Nephron progenitor cell (in vitro differentiated cells): ENCODE measurements around the gene C16orf78.

Experiments used
- DNase-seq: peaks from one replicate; pipeline ENCODE4 v3.0.0; 2021
- H3K27ac Mint-ChIP-seq: 2 replicates; pipeline ENCODE4 v1.8.0; 2021; ENCODE audit warnings: mild to moderate bottlenecking, moderate library complexity, mixed read lengths
- H3K27me3 Mint-ChIP-seq: 2 replicates; pipeline ENCODE4 v1.8.0; 2021; ENCODE audit warnings: mild to moderate bottlenecking, low read depth, mixed read lengths; ENCODE audit not compliant: poor library complexity
- H3K36me3 Mint-ChIP-seq: 2 replicates; pipeline ENCODE4 v1.8.0; 2021; ENCODE audit warnings: low read depth, mixed read lengths
- H3K4me1 Mint-ChIP-seq: 2 replicates; pipeline ENCODE4 v1.8.0; 2021; ENCODE audit warnings: mixed read lengths
- H3K4me3 Mint-ChIP-seq: 2 replicates; pipeline ENCODE4 v1.8.0; 2021; ENCODE audit warnings: mild to moderate bottlenecking, moderate library complexity, mixed read lengths
- H3K9me3 Mint-ChIP-seq: 2 replicates; pipeline ENCODE4 v1.8.0; 2021; ENCODE audit warnings: mild to moderate bottlenecking, moderate library complexity, mixed read lengths
- CTCF ChIP-seq: fragments of 200-600 bp; sonication (generic); IDR thresholded peaks from 2 replicates; pipeline ENCODE4 v1.5.0; 2021; ENCODE audit warnings: antibody characterized with exemption

Gene C16orf78

GRCh38 chr16:49439676-49440075, 66.1 kb downstream of the C16orf78 start:
- H3K27me3 Mint-ChIP-seq: peaks cover 35% of the 10 kb centered on the region
- no peaks in the 10 kb centered on the region for H3K36me3 Mint-ChIP-seq
- no peak overlapping the region for H3K4me3 Mint-ChIP-seq
- H3K27ac Mint-ChIP-seq: no peak overlapping the region
- no peak for DNase-seq
- H3K9me3 Mint-ChIP-seq: no peaks in the 10 kb centered on the region
- no peak for TF ChIP-seq CTCF
- H3K4me1 Mint-ChIP-seq: peaks cover 60% of the 10 kb centered on the region

- Mint-ChIP-seq H3K27ac (no peak overlapping the region), H3K27me3 (peaks cover 35% of the 10 kb centered on the region), H3K4me1 (peaks cover 65% of the 10 kb centered on the region), H3K4me3 (peak overlapping the region; percentile 47), H3K9me3 (no peaks in the 10 kb centered on the region), H3K36me3 (no peaks in the 10 kb centered on the region)
- TF ChIP-seq CTCF: no peak
- no peak for DNase-seq
Measured at GRCh38 chr16:49440156-49441065, 66.8 kb downstream of the C16orf78 start.

- Mint-ChIP-seq H3K36me3 (no peaks in the 10 kb centered on the region), H3K4me1 (peaks cover 66% of the 10 kb centered on the region), H3K27ac (no peak overlapping the region), H3K27me3 (peaks cover 28% of the 10 kb centered on the region), H3K4me3 (peak overlapping the region; percentile 47), H3K9me3 (no peaks in the 10 kb centered on the region)
- TF ChIP-seq CTCF: no peak
- DNase-seq: peak; percentile 40
Measured at GRCh38 chr16:49441366-49441780, 67.8 kb downstream of the C16orf78 start.

GRCh38 chr16:49442805-49443204, 69.2 kb downstream of the C16orf78 start:
- TF ChIP-seq CTCF: no peak

GRCh38 chr16:49443576-49443975, 70.0 kb downstream of the C16orf78 start:
- DNase-seq: no peak
- H3K4me3 Mint-ChIP-seq: no peak overlapping the region
- H3K27ac Mint-ChIP-seq: no peak overlapping the region
- H3K4me1 Mint-ChIP-seq: peaks cover 52% of the 10 kb centered on the region
- H3K9me3 Mint-ChIP-seq: no peaks in the 10 kb centered on the region
- TF ChIP-seq CTCF: no peak
- H3K27me3 Mint-ChIP-seq: peaks cover 16% of the 10 kb centered on the region
- no peaks in the 10 kb centered on the region for H3K36me3 Mint-ChIP-seq

More at GRCh38 chr16:49442805-49443204, 69.2 kb downstream of the C16orf78 start:
- Mint-ChIP-seq H3K27me3 (peaks cover 20% of the 10 kb centered on the region), H3K9me3 (no peaks in the 10 kb centered on the region), H3K4me3 (no peak overlapping the region), H3K4me1 (peaks cover 58% of the 10 kb centered on the region), H3K36me3 (no peaks in the 10 kb centered on the region), H3K27ac (no peak overlapping the region)
- DNase-seq: no peak

GRCh38 chr16:49446805-49447204, 73.2 kb downstream of the C16orf78 start:
- Mint-ChIP-seq H3K27me3 (peaks cover 16% of the 10 kb centered on the region), H3K36me3 (no peaks in the 10 kb centered on the region), H3K27ac (no peak overlapping the region), H3K4me3 (no peak overlapping the region), H3K4me1 (peaks cover 29% of the 10 kb centered on the region), H3K9me3 (no peaks in the 10 kb centered on the region)
- no peak for TF ChIP-seq CTCF
- no peak for DNase-seq
